Lower leg skin (tissue), 3 donors: ENCODE results near the gene CH25H.

Experiments
- POLR2A ChIP-seq, 2 donors: fragments of 450-650 bp; IDR thresholded peaks; one replicate each; pipeline ENCODE4 v1.6.1; 2016 to 2017; ENCODE audit warnings: antibody characterized with exemption in 2 of 2, mild to moderate bottlenecking in 1 of 2, moderate library complexity in 1 of 2
- TF ChIP-seq, protein P1 (sequence below), 3 donors: fragments of 450-650 bp; IDR thresholded peaks; one replicate each; pipeline ENCODE4 v1.5.1; 2016; ENCODE audit warnings: antibody characterized with exemption in 3 of 3, mild to moderate bottlenecking in 3 of 3, moderate library complexity in 2 of 3

GRCh38 chr10:89237849-89238248, 30.7 kb upstream of the CH25H start:
- TF ChIP-seq, protein P1, sequence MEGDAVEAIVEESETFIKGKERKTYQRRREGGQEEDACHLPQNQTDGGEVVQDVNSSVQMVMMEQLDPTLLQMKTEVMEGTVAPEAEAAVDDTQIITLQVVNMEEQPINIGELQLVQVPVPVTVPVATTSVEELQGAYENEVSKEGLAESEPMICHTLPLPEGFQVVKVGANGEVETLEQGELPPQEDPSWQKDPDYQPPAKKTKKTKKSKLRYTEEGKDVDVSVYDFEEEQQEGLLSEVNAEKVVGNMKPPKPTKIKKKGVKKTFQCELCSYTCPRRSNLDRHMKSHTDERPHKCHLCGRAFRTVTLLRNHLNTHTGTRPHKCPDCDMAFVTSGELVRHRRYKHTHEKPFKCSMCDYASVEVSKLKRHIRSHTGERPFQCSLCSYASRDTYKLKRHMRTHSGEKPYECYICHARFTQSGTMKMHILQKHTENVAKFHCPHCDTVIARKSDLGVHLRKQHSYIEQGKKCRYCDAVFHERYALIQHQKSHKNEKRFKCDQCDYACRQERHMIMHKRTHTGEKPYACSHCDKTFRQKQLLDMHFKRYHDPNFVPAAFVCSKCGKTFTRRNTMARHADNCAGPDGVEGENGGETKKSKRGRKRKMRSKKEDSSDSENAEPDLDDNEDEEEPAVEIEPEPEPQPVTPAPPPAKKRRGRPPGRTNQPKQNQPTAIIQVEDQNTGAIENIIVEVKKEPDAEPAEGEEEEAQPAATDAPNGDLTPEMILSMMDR (IDR thresholded peaks at IDR 0.05), result no peak
- no peak for TF ChIP-seq POLR2A (IDR thresholded peaks at IDR 0.05)
